H9 (cell line): ENCODE measurements around the gene DIPK1B. TPM values are rescaled to one million over a fixed set of nuclear protein-coding genes. Genes with fewer than 3 reads are reported as not detected.

ENCODE experiments used
- DNase-seq: peaks from one replicate; pipeline ENCODE4 v3.0.0-alpha.2; 2017
- H2AFZ ChIP-seq: one replicate; pipeline ENCODE4 v1.6.1; 2013; ENCODE audit warnings: mild to moderate bottlenecking, low read length, control low read depth, moderate library complexity
- H2AK5ac ChIP-seq: 2 replicates; pipeline ENCODE4 v1.6.1; 2013; ENCODE audit warnings: low read length, control low read depth, mixed read lengths; ENCODE audit not compliant: insufficient read length
- H2BK120ac ChIP-seq: one replicate; pipeline ENCODE4 v1.6.1; 2013; ENCODE audit warnings: low read depth, mild to moderate bottlenecking, low read length, control low read depth, inconsistent platforms; ENCODE audit not compliant: poor library complexity, severe bottlenecking
- H2BK12ac ChIP-seq: 2 replicates; pipeline ENCODE4 v1.6.1; 2013; ENCODE audit warnings: low read length, control low read depth, mixed read lengths, low read depth; ENCODE audit not compliant: insufficient read length
- H2BK15ac ChIP-seq: 2 replicates; pipeline ENCODE4 v1.6.1; 2013; ENCODE audit warnings: low read depth, low read length, control low read depth
- H2BK20ac ChIP-seq: one replicate; pipeline ENCODE4 v1.6.1; 2013; ENCODE audit warnings: low read depth, mild to moderate bottlenecking, low read length, control low read depth, inconsistent platforms; ENCODE audit not compliant: poor library complexity, severe bottlenecking
- H2BK5ac ChIP-seq: 2 replicates; pipeline ENCODE4 v1.6.1; 2013; ENCODE audit warnings: low read length, control low read depth, mixed read lengths; ENCODE audit not compliant: insufficient read length
- H3K14ac ChIP-seq: 2 replicates; pipeline ENCODE4 v1.6.1; 2013; ENCODE audit warnings: low read length, control low read depth; ENCODE audit not compliant: insufficient read depth
- H3K18ac ChIP-seq: 2 replicates; pipeline ENCODE4 v1.6.1; 2013; ENCODE audit warnings: low read depth, mild to moderate bottlenecking, mixed read lengths, low read length, control low read depth; ENCODE audit not compliant: insufficient read length
- H3K23ac ChIP-seq: 2 replicates; pipeline ENCODE4 v1.6.1; 2013; ENCODE audit warnings: low read length, control low read depth, mixed read lengths, low read depth; ENCODE audit not compliant: insufficient read length
- H3K23me2 ChIP-seq: 2 replicates; pipeline ENCODE4 v1.6.1; 2013; ENCODE audit warnings: low read depth, mild to moderate bottlenecking, mixed read lengths, low read length, control low read depth; ENCODE audit not compliant: insufficient read length, poor library complexity, severe bottlenecking
- H3K27ac ChIP-seq: 2 replicates; pipeline ENCODE4 v1.5.1; 2013; ENCODE audit warnings: low read length, control low read depth, mixed read lengths, low read depth; ENCODE audit not compliant: insufficient read length
- H3K27me3 ChIP-seq: 2 replicates; pipeline ENCODE4 v1.6.1; 2013; ENCODE audit warnings: low read length, control low read depth, inconsistent platforms; ENCODE audit not compliant: insufficient read depth
- H3K4ac ChIP-seq: 2 replicates; pipeline ENCODE4 v1.6.1; 2013; ENCODE audit warnings: low read depth, mild to moderate bottlenecking, control low read depth, inconsistent platforms, low read length, moderate library complexity
- H3K4me1 ChIP-seq: 2 replicates; pipeline ENCODE4 v1.6.1; 2013; ENCODE audit warnings: low read length, control low read depth, inconsistent platforms; ENCODE audit not compliant: insufficient read depth
- H3K4me2 ChIP-seq: 2 replicates; pipeline ENCODE4 v1.6.1; 2013; ENCODE audit warnings: low read length, control low read depth, mixed read lengths; ENCODE audit not compliant: insufficient read length, insufficient read depth
- H3K56ac ChIP-seq: 2 replicates; pipeline ENCODE4 v1.6.1; 2013; ENCODE audit warnings: low read depth, mild to moderate bottlenecking, mixed read lengths, low read length, control low read depth; ENCODE audit not compliant: insufficient read length
- H3K79me1 ChIP-seq: 2 replicates; pipeline ENCODE4 v1.6.1; 2013; ENCODE audit warnings: low read depth, mild to moderate bottlenecking, moderate library complexity, low read length, control low read depth, inconsistent platforms; ENCODE audit not compliant: insufficient read depth, poor library complexity, severe bottlenecking
- H3K79me2 ChIP-seq: 2 replicates; pipeline ENCODE4 v1.6.1; 2013; ENCODE audit warnings: low read length, control low read depth, inconsistent platforms; ENCODE audit not compliant: insufficient read depth
- H3K9ac ChIP-seq: 2 replicates; pipeline ENCODE4 v1.6.1; 2013; ENCODE audit warnings: low read length, control low read depth, mixed read lengths; ENCODE audit not compliant: insufficient read length; ENCODE audit errors: extremely low read depth
- H3K9me3 ChIP-seq: one replicate; pipeline ENCODE4 v1.6.1; 2013; ENCODE audit warnings: low read depth, low read length, inconsistent platforms; ENCODE audit not compliant: control insufficient read depth
- H3T11ph ChIP-seq: one replicate; pipeline ENCODE4 v1.6.1; 2013; ENCODE audit warnings: mild to moderate bottlenecking, low read length, control low read depth, inconsistent platforms
- H4K20me1 ChIP-seq: one replicate; pipeline ENCODE4 v1.6.1; 2013; ENCODE audit not compliant: control insufficient read depth, insufficient read length, insufficient read depth
- H4K5ac ChIP-seq: 2 replicates; pipeline ENCODE4 v1.6.1; 2013; ENCODE audit warnings: low read depth, mild to moderate bottlenecking, mixed read lengths, low read length, control low read depth; ENCODE audit not compliant: insufficient read length
- H4K8ac ChIP-seq: replicated peaks from 2 replicates; pipeline ENCODE4 v1.6.1; 2013; ENCODE audit warnings: low read length, control low read depth, mixed read lengths, low read depth; ENCODE audit not compliant: insufficient read length
- H4K91ac ChIP-seq: 2 replicates; pipeline ENCODE4 v1.6.1; 2013; ENCODE audit warnings: low read depth, mild to moderate bottlenecking, moderate library complexity, mixed read lengths, low read length, control low read depth; ENCODE audit not compliant: insufficient read length
- H3K27ac Mint-ChIP-seq, 3 experiments: 2 replicates in 2 of 3; 3 replicates in 1 of 3; pipeline ENCODE4 v1.8.0; 2020 to 2021; ENCODE audit warnings: mixed read lengths in 3 of 3, mild to moderate bottlenecking in 1 of 3, moderate library complexity in 1 of 3
- H3K27me3 Mint-ChIP-seq: 2 replicates; pipeline ENCODE4 v1.8.0; 2021; ENCODE audit warnings: low read depth, mild to moderate bottlenecking, moderate library complexity, mixed read lengths
- H3K36me3 Mint-ChIP-seq, 3 experiments: 2 replicates in 2 of 3; 3 replicates in 1 of 3; pipeline ENCODE4 v1.8.0; 2020 to 2021; ENCODE audit warnings: low read depth in 3 of 3, mixed read lengths in 3 of 3; ENCODE audit not compliant: insufficient read depth in 1 of 3
- H3K4me1 Mint-ChIP-seq, 2 experiments: 2 replicates each; pipeline ENCODE4 v1.8.0; 2020; ENCODE audit warnings: mixed read lengths in 2 of 2
- H3K4me3 Mint-ChIP-seq, 2 experiments: 2 replicates in 1 of 2; 3 replicates in 1 of 2; pipeline ENCODE4 v1.8.0; 2020 to 2021; ENCODE audit warnings: mild to moderate bottlenecking in 2 of 2, mixed read lengths in 2 of 2, moderate library complexity in 1 of 2
- H3K9me3 Mint-ChIP-seq, 2 experiments: 2 replicates in 1 of 2; 3 replicates in 1 of 2; pipeline ENCODE4 v1.8.0; 2020; ENCODE audit warnings: mild to moderate bottlenecking in 2 of 2, mixed read lengths in 2 of 2, moderate library complexity in 1 of 2
- CTCF ChIP-seq: fragments of 200-600 bp; sonication (generic); conservative IDR thresholded peaks from 3 replicates; pipeline ENCODE4 v1.8.0; 2021; ENCODE audit warnings: antibody characterized with exemption, mild to moderate bottlenecking
- whole genome bisulfite sequencing: extraction: QIAGEN DNeasy Blood & Tissue Kit; methylation state at CpG from one replicate; pipeline ENCODE4 v1.1.7; 2013; ENCODE audit warnings: missing lambda C conversion rate, low lambda C conversion rate, mixed read lengths; ENCODE audit not compliant: insufficient read length; ENCODE audit errors: extremely low coverage; 5-methylcytosine and 5-hydroxymethylcytosine counted together
- total RNA-seq: library from RNA; stranded (reverse); gene quantifications from 2 replicates; pipeline ENCODE4 v1.2.1, GENCODE V29; 2021

Gene DIPK1B
- total RNA-seq, 1 experiment from 2014 or later = 40.3 TPM

GRCh38 chr9:136697146-136697820 lies 15.1 kb upstream of the DIPK1B start:
- no peak overlapping the region for H2AK5ac ChIP-seq
- no peak for TF ChIP-seq CTCF
- no peak overlapping the region for H3K56ac ChIP-seq
- H3T11ph ChIP-seq = no peak overlapping the region
- H3K23me2 ChIP-seq = no peaks in the 10 kb centered on the region
- H3K4me1 Mint-ChIP-seq = peaks cover 7 to 22% of the 10 kb centered on the region in 2 experiments
- no peak overlapping the region for H3K18ac ChIP-seq
- DNase-seq = no peak
- no peaks in the 10 kb centered on the region for H3K36me3 Mint-ChIP-seq
- H3K4ac ChIP-seq = no peak overlapping the region
- H4K91ac ChIP-seq = no peak overlapping the region
- no peak overlapping the region for H3K27ac ChIP-seq
- no peak overlapping the region for H2BK20ac ChIP-seq
- H3K4me1 ChIP-seq = no peaks in the 10 kb centered on the region
- H3K9ac ChIP-seq = no peak overlapping the region
- H2BK120ac ChIP-seq = no peak overlapping the region
- H2AFZ ChIP-seq = no peak overlapping the region
- H3K79me1 ChIP-seq = no peaks in the 10 kb centered on the region
- H2BK5ac ChIP-seq = no peak overlapping the region
- no peak overlapping the region for H3K4me3 Mint-ChIP-seq
- WGBS = no CpG with 5 or more reads among the region's 23 CpGs
- H3K14ac ChIP-seq = no peak overlapping the region
- no peak overlapping the region for H2BK12ac ChIP-seq
- H4K20me1 ChIP-seq = no peaks in the 10 kb centered on the region
- no peaks in the 10 kb centered on the region for H3K9me3 ChIP-seq
- no peak overlapping the region for H2BK15ac ChIP-seq
- no peak overlapping the region for H4K5ac ChIP-seq
- no peaks in the 10 kb centered on the region for H3K79me2 ChIP-seq
- no peaks in the 10 kb centered on the region; a peak in 1 of 5 replicates for H3K9me3 Mint-ChIP-seq
- H3K27me3 ChIP-seq = no peaks in the 10 kb centered on the region
- no peak overlapping the region for H3K4me2 ChIP-seq
- H3K27me3 Mint-ChIP-seq = peaks cover 35% of the 10 kb centered on the region
- H3K27ac Mint-ChIP-seq = peak overlapping the region in 1 of 3 experiments; percentile 52; a peak in 1 of 7 replicates
- no peak overlapping the region for H4K8ac ChIP-seq
- H3K23ac ChIP-seq = no peak overlapping the region
